SK-N-SH (cell line): Measurements from ENCODE around the gene KRT17. TPM values are rescaled to one million over a fixed set of nuclear protein-coding genes. Genes with fewer than 3 reads are reported as not detected.

Experiments used
- CTCF ChIA-PET: fragments of 300-600, 350-600 bp; formaldehyde crosslinking; extraction: SDS; loops from one replicate; lab custom pipeline; 2021; lab: Yijun Ruan, JAX
- POLR2A ChIA-PET: fragments of 350-600 bp; sonication (Branson Sonifier 250); formaldehyde crosslinking; extraction: SDS; loops from one replicate; lab custom pipeline; 2020; ENCODE audit warnings: antibody characterized with exemption, inconsistent platforms; lab: Yijun Ruan, JAX
- DNase-seq: peaks from one replicate; pipeline ENCODE4 v3.0.0; 2012
- H2AFZ ChIP-seq: fragments of 200-600 bp; sonication (generic); 2 replicates; pipeline ENCODE4 v1.8.1; 2016; ENCODE audit warnings: antibody characterized with exemption, mild to moderate bottlenecking, low read depth
- H3F3A ChIP-seq: fragments of 200-600 bp; sonication (generic); replicated peaks from 2 replicates; pipeline ENCODE3; 2016; ENCODE audit warnings: antibody characterized with exemption, mild to moderate bottlenecking; ENCODE audit not compliant: insufficient read depth
- H3K27ac ChIP-seq, 2 experiments: fragments of 200-500 bp in 1 of 2; fragments of 200-600 bp in 1 of 2; sonication (Bioruptor generic) in 1 of 2; sonication (generic), shearing (Covaris generic) in 1 of 2; 2 replicates each; pipeline versions ENCODE4 v1.5.1 to v1.6.1; 2014 to 2016; ENCODE audit warnings: low read depth in 2 of 2, inconsistent platforms in 1 of 2, low read length in 1 of 2, mild to moderate bottlenecking in 1 of 2, mixed read lengths in 1 of 2
- H3K27me3 ChIP-seq: fragments of 200-600 bp; sonication (generic), shearing (Covaris generic); 2 replicates; pipeline ENCODE4 v1.6.1; 2016; ENCODE audit warnings: mixed run types; ENCODE audit not compliant: insufficient read depth
- H3K36me3 ChIP-seq, 2 experiments: fragments of 200-500 bp in 1 of 2; fragments of 200-600 bp in 1 of 2; sonication (Bioruptor generic) in 1 of 2; sonication (generic) in 1 of 2; replicated peaks in 1 of 2; 2 replicates each; pipeline versions ENCODE3 to v1.5.1; 2014 to 2016; ENCODE audit warnings: low read length in 1 of 2, mild to moderate bottlenecking in 1 of 2; ENCODE audit not compliant: insufficient read depth in 2 of 2, control insufficient read depth in 1 of 2
- H3K4me1 ChIP-seq, 2 experiments: fragments of 200-500 bp in 1 of 2; fragments of 200-600 bp in 1 of 2; sonication (Bioruptor generic) in 1 of 2; sonication (generic), shearing (Covaris generic) in 1 of 2; 2 replicates each; pipeline versions ENCODE4 v1.5.1 to v1.6.1; 2014 to 2016; ENCODE audit warnings: low read depth in 1 of 2, low read length in 1 of 2, mixed run types in 1 of 2; ENCODE audit not compliant: insufficient read depth in 2 of 2, control insufficient read depth in 1 of 2
- H3K4me2 ChIP-seq: fragments of 200-600 bp; sonication (generic), shearing (Covaris generic); 2 replicates; pipeline ENCODE4 v1.6.1; 2017; ENCODE audit warnings: mixed run types
- H3K4me3 ChIP-seq, 2 experiments: fragments of 200-500 bp in 1 of 2; fragments of 200-600 bp in 1 of 2; sonication (Bioruptor generic) in 1 of 2; sonication (generic), shearing (Covaris generic) in 1 of 2; 2 replicates each; pipeline versions ENCODE4 v1.5.1 to v1.8.1; 2014 to 2016; ENCODE audit warnings: low read depth in 2 of 2, inconsistent platforms in 1 of 2, low read length in 1 of 2, mild to moderate bottlenecking in 1 of 2, mixed read lengths in 1 of 2, moderate library complexity in 1 of 2
- H3K79me2 ChIP-seq: fragments of 200-600 bp; sonication (generic); 2 replicates; pipeline ENCODE4 v1.8.1; 2017; ENCODE audit warnings: mild to moderate bottlenecking; ENCODE audit not compliant: insufficient read depth
- H3K9ac ChIP-seq: fragments of 200-600 bp; sonication (generic); 2 replicates; pipeline ENCODE4 v1.6.1; 2017; ENCODE audit warnings: mixed run types
- H3K9me2 ChIP-seq: fragments of 200-600 bp; sonication (generic); 2 replicates; pipeline ENCODE4 v1.6.1; 2017; ENCODE audit warnings: mixed run types
- H3K9me3 ChIP-seq: fragments of 200-600 bp; sonication (generic); 2 replicates; pipeline ENCODE4 v1.6.1; 2017; ENCODE audit warnings: mixed run types, mild to moderate bottlenecking, moderate library complexity
- H4K20me1 ChIP-seq: fragments of 200-600 bp; sonication (generic); 2 replicates; pipeline ENCODE4 v1.6.1; 2017; ENCODE audit warnings: mild to moderate bottlenecking, mixed run types; ENCODE audit not compliant: insufficient read depth
- CHD2 ChIP-seq: fragments of 150-350 bp; IDR thresholded peaks from 2 replicates; pipeline ENCODE4 v1.6.1; 2018; ENCODE audit warnings: low read length; ENCODE audit not compliant: partially characterized antibody
- EZH2phosphoT487 ChIP-seq: fragments of 200-600 bp; sonication (generic); IDR thresholded peaks from 2 replicates; pipeline ENCODE4 v1.6.1; 2017; ENCODE audit warnings: low read depth, mixed run types, mild to moderate bottlenecking, antibody characterized with exemption, moderate library complexity, borderline replicate concordance
- FOXJ3 ChIP-seq: sonication (generic); formaldehyde crosslinking; IDR thresholded peaks from 2 replicates; pipeline ENCODE4 v1.5.1; 2020; ENCODE audit warnings: mild to moderate bottlenecking, missing genetic modification reagents
- GATA2 ChIP-seq: sonication (generic); formaldehyde crosslinking; IDR thresholded peaks from 2 replicates; pipeline ENCODE4 v1.5.0; 2020; ENCODE audit warnings: mild to moderate bottlenecking, missing genetic modification reagents
- MXI1 ChIP-seq: IDR thresholded peaks from 2 replicates; pipeline ENCODE4 v1.6.1; 2012; ENCODE audit warnings: mild to moderate bottlenecking, low read depth, low read length, improper control_type of control experiment
- POLR2AphosphoS5 ChIP-seq: IDR thresholded peaks from 2 replicates; pipeline ENCODE4 v1.6.1; 2012; ENCODE audit warnings: low read depth, low read length
- RAD21 ChIP-seq: IDR thresholded peaks from 2 replicates; pipeline ENCODE4 v1.6.1; 2012; ENCODE audit warnings: mild to moderate bottlenecking, low read length
- RFX5 ChIP-seq: IDR thresholded peaks from 2 replicates; pipeline ENCODE4 v1.6.1; 2012; ENCODE audit warnings: mild to moderate bottlenecking, improper control_type of control experiment, low read length
- RXRA ChIP-seq: IDR thresholded peaks from 2 replicates; pipeline ENCODE4 v1.4.0; 2012; ENCODE audit warnings: low read depth, mild to moderate bottlenecking, borderline replicate concordance
- SMC3 ChIP-seq: IDR thresholded peaks from 2 replicates; pipeline ENCODE4 v1.6.1; 2012; ENCODE audit warnings: low read depth, low read length, improper control_type of control experiment
- TAF1 ChIP-seq: IDR thresholded peaks from 2 replicates; pipeline ENCODE4 v1.6.1; 2012; ENCODE audit warnings: low read depth, mild to moderate bottlenecking, low read length, moderate library complexity, borderline replicate concordance
- TCF12 ChIP-seq: IDR thresholded peaks from 2 replicates; pipeline ENCODE4 v1.4.0; 2012
- YY1 ChIP-seq: IDR thresholded peaks from 2 replicates; pipeline ENCODE4 v1.4.0; 2012; ENCODE audit warnings: low read depth, mild to moderate bottlenecking
- WGBS: methylation state at CpG from one replicate; pipeline ENCODE4 v1.1.6; 2017; ENCODE audit warnings: low lambda C conversion rate; 5-methylcytosine and 5-hydroxymethylcytosine counted together
- polyA plus RNA-seq, 3 experiments: library from polyadenylated mRNA; depleted of rRNA; stranded (reverse); fragments of >200 nt; gene quantifications; 2 replicates each; pipeline ENCODE4 v1.2.3, GENCODE V29; 2012
- TF ChIP-seq, protein P1 (sequence below): fragments of 150-350 bp; IDR thresholded peaks from 2 replicates; pipeline ENCODE4 v1.6.1; 2017; ENCODE audit warnings: antibody characterized with exemption, low read length, low read depth, borderline replicate concordance
- TF ChIP-seq, protein P2 (sequence below): IDR thresholded peaks from 2 replicates; pipeline ENCODE4; 2012
- TF ChIP-seq, protein P3 (sequence below): IDR thresholded peaks from 2 replicates; pipeline ENCODE4 v1.4.0; 2012; ENCODE audit warnings: low read depth, borderline replicate concordance
- TF ChIP-seq, protein P4 (sequence below): fragments of 150-350 bp; IDR thresholded peaks from 2 replicates; pipeline ENCODE4 v1.6.1; 2016; ENCODE audit warnings: mild to moderate bottlenecking, low read depth, low read length

KRT17 gene
- polyA plus RNA-seq, 1 of the 3 experiments (the other 2 are of a cell fraction): 0.39 TPM

DNA sequence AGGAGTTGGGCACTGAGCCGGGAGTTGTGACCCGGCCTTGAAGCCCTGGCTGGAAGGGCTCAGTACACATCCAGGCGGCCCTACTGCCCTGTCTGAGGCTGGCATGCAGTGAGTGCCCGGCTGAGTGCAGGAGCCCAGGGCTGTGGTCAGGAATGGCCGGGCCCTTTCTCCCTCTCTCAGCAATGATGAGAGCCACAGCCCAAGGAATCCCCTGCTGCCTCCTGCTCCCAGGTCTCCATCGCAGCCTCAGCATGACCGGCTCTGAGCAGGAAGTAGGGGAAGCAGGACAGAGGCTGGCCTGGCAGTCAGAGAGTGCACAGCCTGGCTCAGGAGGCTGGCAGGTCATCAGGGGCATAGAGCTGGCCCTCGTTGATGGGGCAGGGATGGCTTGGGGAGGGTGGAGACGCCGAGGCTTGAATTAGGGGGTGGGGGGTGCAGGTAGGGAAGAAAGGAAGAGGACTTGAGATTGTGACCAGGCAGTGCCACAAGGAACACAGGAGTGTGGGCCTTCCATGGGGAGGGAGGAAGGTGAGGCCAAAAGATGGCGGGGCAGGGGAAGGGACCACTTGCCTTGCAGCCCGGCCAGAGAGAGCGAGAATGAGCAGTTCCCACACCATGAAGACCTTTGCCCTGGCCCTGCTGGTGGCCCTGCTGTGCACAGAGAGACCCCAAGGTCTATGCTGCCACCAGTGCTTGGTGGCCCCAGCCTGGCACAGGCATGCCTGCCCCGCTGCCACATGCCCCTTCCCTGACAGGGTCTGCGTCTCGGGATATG lies 32.1 kb upstream of the KRT17 start:
- H3K27me3 ChIP-seq: no peaks in the 10 kb centered on the region; the same call in 1 of the 2 replicates
- 82% methylated on average over 9 of the region's 16 CpGs for WGBS
- no peak overlapping the region for H3K4me2 ChIP-seq
- H3K36me3 ChIP-seq: no peaks in the 10 kb centered on the region
- no peaks in the 10 kb centered on the region for H3K9me2 ChIP-seq
- no peak overlapping the region for H2AFZ ChIP-seq
- POLR2A ChIA-PET: no interaction called here
- no peaks in the 10 kb centered on the region for H4K20me1 ChIP-seq
- H3K9ac ChIP-seq: no peak overlapping the region
- no peak overlapping the region for H3K4me3 ChIP-seq
- H3K9me3 ChIP-seq: no peaks in the 10 kb centered on the region
- H3K27ac ChIP-seq: no peak overlapping the region
- CTCF ChIA-PET: interaction anchor here (1.2 to 20.6 kb wide), 3 partner anchors 9 to 106 kb away, joined by 5 to 646 read pairs (median 10); no protein-coding TSS in a partner anchor
- TF ChIP-seq RFX5 (no peak), SMC3 (no peak), POLR2AphosphoS5 (no peak), CHD2 (no peak), FOXJ3 (CRISPR knock-in tag) (no peak), RXRA (no peak), YY1 (no peak), GATA2 (CRISPR knock-in tag) (no peak), EZH2phosphoT487 (no peak), RAD21 (no peak), MXI1 (no peak), TAF1 (no peak), TCF12 (no peak)
- TF ChIP-seq, protein P1, sequence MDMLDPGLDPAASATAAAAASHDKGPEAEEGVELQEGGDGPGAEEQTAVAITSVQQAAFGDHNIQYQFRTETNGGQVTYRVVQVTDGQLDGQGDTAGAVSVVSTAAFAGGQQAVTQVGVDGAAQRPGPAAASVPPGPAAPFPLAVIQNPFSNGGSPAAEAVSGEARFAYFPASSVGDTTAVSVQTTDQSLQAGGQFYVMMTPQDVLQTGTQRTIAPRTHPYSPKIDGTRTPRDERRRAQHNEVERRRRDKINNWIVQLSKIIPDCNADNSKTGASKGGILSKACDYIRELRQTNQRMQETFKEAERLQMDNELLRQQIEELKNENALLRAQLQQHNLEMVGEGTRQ: no peak
- TF ChIP-seq, protein P2, sequence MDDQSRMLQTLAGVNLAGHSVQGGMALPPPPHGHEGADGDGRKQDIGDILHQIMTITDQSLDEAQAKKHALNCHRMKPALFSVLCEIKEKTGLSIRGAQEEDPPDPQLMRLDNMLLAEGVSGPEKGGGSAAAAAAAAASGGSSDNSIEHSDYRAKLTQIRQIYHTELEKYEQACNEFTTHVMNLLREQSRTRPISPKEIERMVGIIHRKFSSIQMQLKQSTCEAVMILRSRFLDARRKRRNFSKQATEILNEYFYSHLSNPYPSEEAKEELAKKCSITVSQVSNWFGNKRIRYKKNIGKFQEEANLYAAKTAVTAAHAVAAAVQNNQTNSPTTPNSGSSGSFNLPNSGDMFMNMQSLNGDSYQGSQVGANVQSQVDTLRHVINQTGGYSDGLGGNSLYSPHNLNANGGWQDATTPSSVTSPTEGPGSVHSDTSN: no peak
- TF ChIP-seq, protein P3, sequence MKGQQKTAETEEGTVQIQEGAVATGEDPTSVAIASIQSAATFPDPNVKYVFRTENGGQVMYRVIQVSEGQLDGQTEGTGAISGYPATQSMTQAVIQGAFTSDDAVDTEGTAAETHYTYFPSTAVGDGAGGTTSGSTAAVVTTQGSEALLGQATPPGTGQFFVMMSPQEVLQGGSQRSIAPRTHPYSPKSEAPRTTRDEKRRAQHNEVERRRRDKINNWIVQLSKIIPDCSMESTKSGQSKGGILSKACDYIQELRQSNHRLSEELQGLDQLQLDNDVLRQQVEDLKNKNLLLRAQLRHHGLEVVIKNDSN: no peak
- TF ChIP-seq, protein P4, sequence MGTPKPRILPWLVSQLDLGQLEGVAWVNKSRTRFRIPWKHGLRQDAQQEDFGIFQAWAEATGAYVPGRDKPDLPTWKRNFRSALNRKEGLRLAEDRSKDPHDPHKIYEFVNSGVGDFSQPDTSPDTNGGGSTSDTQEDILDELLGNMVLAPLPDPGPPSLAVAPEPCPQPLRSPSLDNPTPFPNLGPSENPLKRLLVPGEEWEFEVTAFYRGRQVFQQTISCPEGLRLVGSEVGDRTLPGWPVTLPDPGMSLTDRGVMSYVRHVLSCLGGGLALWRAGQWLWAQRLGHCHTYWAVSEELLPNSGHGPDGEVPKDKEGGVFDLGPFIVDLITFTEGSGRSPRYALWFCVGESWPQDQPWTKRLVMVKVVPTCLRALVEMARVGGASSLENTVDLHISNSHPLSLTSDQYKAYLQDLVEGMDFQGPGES: no peak
- no peaks in the 10 kb centered on the region for H3F3A ChIP-seq
- H3K4me1 ChIP-seq: no peaks in the 10 kb centered on the region; a peak in 1 of 4 replicates
- no peak for DNase-seq
- no peaks in the 10 kb centered on the region for H3K79me2 ChIP-seq
